ENCODE results near the gene TNNT3.

TNNT3 gene

DNA sequence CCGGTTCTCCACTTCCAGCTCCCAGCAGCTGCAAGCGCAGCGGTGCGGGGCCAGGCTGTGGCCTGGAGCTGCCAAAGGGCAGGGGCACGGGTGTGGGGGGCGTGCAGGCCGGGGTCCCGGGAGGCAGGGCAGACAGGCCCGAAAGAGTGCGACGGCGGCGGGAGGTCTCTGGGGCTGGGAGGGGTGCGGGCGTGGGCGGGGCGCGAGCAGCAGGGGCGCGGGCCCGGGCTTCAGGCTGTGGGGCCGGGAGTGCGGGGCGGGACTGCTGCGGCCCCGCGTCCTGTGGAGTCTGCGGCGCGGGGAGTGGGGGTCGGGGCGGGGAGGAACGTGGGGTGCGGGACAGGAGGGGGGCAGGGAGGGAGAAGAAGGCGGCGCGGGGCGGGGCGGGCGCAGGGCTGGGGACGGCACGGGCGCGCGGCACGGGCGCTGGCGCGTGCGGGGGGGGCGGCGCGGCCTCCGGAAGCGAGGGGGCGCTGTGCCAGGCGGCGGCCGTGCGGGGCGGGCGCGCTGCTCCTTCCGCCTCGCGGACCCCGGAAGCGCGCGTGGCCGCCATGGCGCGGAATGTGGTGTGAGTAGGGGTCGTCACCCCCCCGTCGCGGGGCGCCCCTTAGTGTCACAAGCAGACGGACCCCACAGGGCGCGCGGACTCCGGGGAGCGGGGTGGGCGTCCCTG, 27.4 kb downstream of the TNNT3 start, which contains the start of gene MRPL23:
Gene MRPL23 (plus strand): TSS at position 521 of the 673 bp plus-strand sequence. CDS start 31 bp downstream, at position 552.
- Histone ChIP-seq H3K9me3 (ENCODE audit: low read length) (no peaks in the 10 kb centered on the region), H3K36me3 (ENCODE audit: insufficient read depth, low read length) (no peaks in the 10 kb centered on the region), H3K4me3 (ENCODE audit: low read depth in 1 of 2, low read length in 2 of 2) (no peak within 1 kb of the TSS), H3K27ac (ENCODE audit: low read depth, low read length) (no peak within 1 kb of the TSS), H3K4me1 (ENCODE audit: insufficient read depth, low read length) (no peaks in the 10 kb centered on the region), H3K27me3 (ENCODE audit: control insufficient read depth in 1 of 2, insufficient read depth in 2 of 2, low read length in 2 of 2) (no peaks in the 10 kb centered on the region), H3K9ac (ENCODE audit: low read length) (no peak within 1 kb of the TSS)

DNA sequence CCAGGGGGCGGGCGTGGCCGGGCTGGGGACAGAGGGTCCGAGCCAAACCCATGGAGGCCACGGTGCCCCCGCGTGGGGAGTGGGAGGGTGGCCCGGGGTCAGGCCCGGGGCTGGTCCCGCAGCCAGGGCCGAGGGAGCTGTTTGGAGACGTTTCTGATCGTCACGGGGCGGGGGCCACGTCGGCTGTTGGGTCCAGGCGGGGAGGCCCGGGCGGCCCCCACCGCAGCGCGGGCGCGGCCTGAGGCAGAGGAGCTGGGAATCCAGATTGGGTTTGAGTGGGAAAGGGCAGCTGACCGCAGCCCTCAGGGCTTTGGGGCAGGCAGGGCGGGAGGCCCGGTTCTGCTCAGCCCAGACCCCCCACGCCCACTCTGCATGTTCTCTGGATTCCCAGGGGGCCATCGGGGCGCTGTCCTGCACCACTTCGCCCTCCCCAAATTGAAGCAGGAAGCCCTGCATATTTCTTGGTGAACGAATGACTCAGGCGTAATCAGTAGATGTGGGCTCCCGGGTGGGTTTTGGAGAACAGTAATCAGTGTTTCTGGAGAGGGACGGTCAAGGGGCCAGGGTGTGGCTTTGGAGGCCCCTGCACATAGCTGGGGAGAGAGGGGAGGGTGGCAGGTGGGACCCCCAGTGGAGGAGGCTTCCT, 28.2 kb downstream of the TNNT3 start:
- Histone ChIP-seq H3K27ac (ENCODE audit: low read depth, low read length) (no peak overlapping the region), H3K4me3 (ENCODE audit: low read depth in 1 of 2, low read length in 2 of 2) (no peak overlapping the region), H3K4me1 (ENCODE audit: insufficient read depth, low read length) (no peaks in the 10 kb centered on the region), H3K9ac (ENCODE audit: low read length) (no peak overlapping the region), H3K36me3 (ENCODE audit: insufficient read depth, low read length) (no peaks in the 10 kb centered on the region), H3K9me3 (ENCODE audit: low read length) (no peaks in the 10 kb centered on the region), H3K27me3 (ENCODE audit: control insufficient read depth in 1 of 2, insufficient read depth in 2 of 2, low read length in 2 of 2) (no peaks in the 10 kb centered on the region)

DNA sequence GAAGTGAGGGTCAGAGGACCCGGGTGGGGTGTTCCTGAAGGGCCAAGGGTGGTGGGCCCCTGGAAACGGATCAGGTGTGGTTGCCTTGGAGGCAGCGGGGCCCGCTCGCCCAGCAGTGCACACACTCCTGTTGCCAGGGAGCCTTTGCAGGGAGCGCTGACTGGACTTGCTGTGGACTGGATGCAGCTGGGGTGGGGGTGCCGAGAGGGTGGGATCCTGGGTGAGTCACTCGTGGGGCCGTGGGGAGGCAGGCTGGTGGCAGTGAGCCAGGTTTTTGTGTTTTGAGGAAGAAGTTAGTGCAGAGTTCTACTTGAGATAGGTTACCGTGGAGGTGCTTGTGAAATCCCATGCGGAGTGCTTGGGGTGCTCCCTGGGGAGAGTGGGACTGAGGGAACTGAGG, 28.9 kb downstream of the TNNT3 start:
- Histone ChIP-seq H3K9ac (ENCODE audit: low read length) (no peak overlapping the region), H3K27ac (ENCODE audit: low read depth, low read length) (no peak overlapping the region), H3K27me3 (ENCODE audit: control insufficient read depth in 1 of 2, insufficient read depth in 2 of 2, low read length in 2 of 2) (no peaks in the 10 kb centered on the region), H3K36me3 (ENCODE audit: insufficient read depth, low read length) (no peaks in the 10 kb centered on the region), H3K4me3 (ENCODE audit: low read depth in 1 of 2, low read length in 2 of 2) (no peak overlapping the region), H3K4me1 (ENCODE audit: insufficient read depth, low read length) (no peaks in the 10 kb centered on the region), H3K9me3 (ENCODE audit: low read length) (no peaks in the 10 kb centered on the region)

DNA sequence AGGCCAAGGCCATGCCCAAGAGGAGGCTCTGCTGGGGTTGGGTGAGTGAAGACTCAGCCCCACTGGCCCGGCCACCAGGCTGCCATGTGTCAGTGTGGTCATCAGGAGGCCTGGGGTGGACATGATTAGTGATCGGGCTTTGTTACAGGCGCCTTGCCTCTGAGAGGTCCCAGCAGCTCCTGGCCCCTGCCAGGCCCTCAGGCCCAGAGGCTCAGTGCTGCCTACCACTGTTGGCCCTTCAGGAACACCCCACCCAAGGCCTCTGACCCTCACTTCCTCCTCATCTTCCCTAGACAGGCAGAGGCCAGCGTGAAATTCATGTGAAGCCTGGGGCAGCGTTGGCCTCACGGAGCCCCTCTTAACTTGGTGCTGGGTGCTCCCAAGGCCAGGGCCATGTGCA, 29.8 kb downstream of the TNNT3 start:
- no peak overlapping the region for H3K4me3 ChIP-seq (ENCODE audit: low read depth in 1 of 2, low read length in 2 of 2)
- H3K9me3 ChIP-seq (ENCODE audit: low read length), result no peaks in the 10 kb centered on the region
- H3K4me1 ChIP-seq (ENCODE audit: insufficient read depth, low read length), result no peaks in the 10 kb centered on the region
- no peak overlapping the region for H3K9ac ChIP-seq (ENCODE audit: low read length)
- H3K36me3 ChIP-seq (ENCODE audit: insufficient read depth, low read length), result no peaks in the 10 kb centered on the region
- no peaks in the 10 kb centered on the region for H3K27me3 ChIP-seq (ENCODE audit: control insufficient read depth in 1 of 2, insufficient read depth in 2 of 2, low read length in 2 of 2)
- H3K27ac ChIP-seq (ENCODE audit: low read depth, low read length), result no peak overlapping the region

DNA sequence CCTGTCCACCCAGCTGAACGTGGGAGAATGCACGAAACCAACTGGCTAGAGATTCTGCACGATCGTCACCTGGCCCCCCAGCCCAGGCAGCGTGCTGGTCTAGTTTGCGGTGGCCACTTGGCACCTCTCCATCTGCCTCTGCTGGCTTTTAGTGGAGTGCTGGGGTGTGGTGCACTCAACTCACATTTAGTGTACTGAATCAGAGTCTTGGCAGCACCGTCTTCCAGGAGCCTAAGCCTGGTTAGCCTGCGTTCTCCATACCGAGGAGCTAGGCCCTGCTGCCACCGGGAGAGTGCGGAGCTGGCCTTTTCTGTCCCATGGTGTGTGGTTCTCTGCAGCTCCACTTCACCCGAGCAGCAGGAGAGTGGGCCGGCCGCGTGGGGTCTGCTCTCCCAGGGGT, 30.4 kb downstream of the TNNT3 start:
- Histone ChIP-seq H3K4me1 (ENCODE audit: insufficient read depth, low read length) (no peaks in the 10 kb centered on the region), H3K9me3 (ENCODE audit: low read length) (no peaks in the 10 kb centered on the region), H3K9ac (ENCODE audit: low read length) (no peak overlapping the region), H3K27me3 (ENCODE audit: control insufficient read depth in 1 of 2, insufficient read depth in 2 of 2, low read length in 2 of 2) (no peaks in the 10 kb centered on the region), H3K4me3 (ENCODE audit: low read depth in 1 of 2, low read length in 2 of 2) (no peak overlapping the region), H3K27ac (ENCODE audit: low read depth, low read length) (no peak overlapping the region), H3K36me3 (ENCODE audit: insufficient read depth, low read length) (no peaks in the 10 kb centered on the region)

DNA sequence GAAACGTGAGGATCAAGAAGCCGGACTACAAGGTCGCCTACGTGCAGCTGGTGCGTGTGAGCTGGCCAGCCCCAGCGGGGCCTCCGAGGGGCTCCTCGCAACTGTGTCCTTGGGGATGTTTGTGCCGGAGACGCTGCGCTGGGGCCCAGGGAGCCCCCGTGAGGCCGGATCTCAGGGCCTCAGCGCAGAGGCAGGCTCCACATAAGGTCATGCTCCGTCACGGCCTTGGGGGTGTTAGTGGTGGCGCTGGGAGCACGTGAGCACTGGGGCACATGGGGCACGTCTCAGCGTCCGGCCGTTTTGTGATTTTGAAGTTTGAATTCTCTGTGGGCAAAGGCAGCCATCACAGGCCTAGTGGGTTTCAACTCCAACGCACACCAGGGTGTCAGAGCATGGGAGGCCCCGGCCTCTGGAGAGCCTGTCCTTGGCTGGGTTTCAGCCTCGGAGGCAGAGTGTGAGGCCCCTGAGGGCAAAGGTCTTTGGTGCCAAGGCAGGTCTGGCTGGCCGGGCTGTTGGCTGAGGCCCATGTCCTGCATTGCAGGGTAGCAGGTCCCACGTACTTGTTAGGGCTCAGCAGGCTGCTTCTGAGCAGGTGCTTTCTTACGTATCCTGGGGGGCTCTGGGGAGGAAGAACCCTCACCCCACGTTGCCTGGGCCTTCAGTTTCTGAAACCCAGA, 33.4 kb downstream of the TNNT3 start:
- H3K36me3 ChIP-seq (ENCODE audit: insufficient read depth, low read length), result no peaks in the 10 kb centered on the region
- H3K9ac ChIP-seq (ENCODE audit: low read length), result no peak overlapping the region
- no peak overlapping the region for H3K4me3 ChIP-seq (ENCODE audit: low read depth in 1 of 2, low read length in 2 of 2)
- H3K4me1 ChIP-seq (ENCODE audit: insufficient read depth, low read length), result no peaks in the 10 kb centered on the region
- H3K27me3 ChIP-seq (ENCODE audit: control insufficient read depth in 1 of 2, insufficient read depth in 2 of 2, low read length in 2 of 2), result no peaks in the 10 kb centered on the region
- H3K9me3 ChIP-seq (ENCODE audit: low read length), result no peaks in the 10 kb centered on the region
- no peak overlapping the region for H3K27ac ChIP-seq (ENCODE audit: low read depth, low read length)

DNA sequence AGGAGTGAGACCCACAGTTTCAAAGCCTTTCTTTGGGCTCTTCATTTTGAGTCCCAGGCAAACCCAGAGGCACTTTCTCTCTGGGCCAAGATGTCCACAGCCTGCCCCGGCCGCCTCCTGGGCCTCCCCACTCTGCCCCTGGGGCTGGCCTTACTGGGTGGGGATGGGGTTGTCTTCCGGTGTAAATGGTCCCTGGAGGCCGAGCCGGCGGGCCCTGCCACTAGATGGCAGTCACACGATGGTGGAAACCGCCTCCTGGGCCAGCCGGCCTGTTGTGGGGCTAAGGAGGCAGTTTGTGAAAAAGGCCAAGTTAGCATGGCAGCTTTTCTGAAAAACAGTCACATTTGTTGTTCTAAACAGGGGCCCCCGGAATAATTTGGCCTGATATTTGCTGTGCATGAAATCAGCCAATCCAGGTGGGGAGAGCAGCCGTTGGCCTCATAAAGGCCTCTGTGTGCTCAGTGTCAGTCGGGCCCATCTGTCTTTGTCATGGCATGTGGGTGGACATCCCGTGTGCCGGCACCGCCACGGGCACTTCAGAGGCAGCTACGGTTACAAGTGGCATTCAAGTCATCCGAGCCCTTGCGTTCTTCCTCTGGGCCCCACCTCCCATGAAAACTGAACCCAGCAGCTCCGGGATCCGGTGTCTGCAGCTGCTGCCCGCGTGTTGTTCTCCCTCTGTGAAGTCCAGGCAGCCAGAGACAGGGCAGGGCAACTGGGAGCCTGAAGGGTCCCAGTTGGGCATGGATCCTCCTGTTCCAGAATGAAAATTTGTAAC, 34.2 kb downstream of the TNNT3 start:
- Histone ChIP-seq H3K9ac (ENCODE audit: low read length) (no peak overlapping the region), H3K27me3 (ENCODE audit: control insufficient read depth in 1 of 2, insufficient read depth in 2 of 2, low read length in 2 of 2) (no peaks in the 10 kb centered on the region), H3K4me3 (ENCODE audit: low read depth in 1 of 2, low read length in 2 of 2) (no peak overlapping the region), H3K36me3 (ENCODE audit: insufficient read depth, low read length) (no peaks in the 10 kb centered on the region), H3K9me3 (ENCODE audit: low read length) (no peaks in the 10 kb centered on the region), H3K4me1 (ENCODE audit: insufficient read depth, low read length) (no peaks in the 10 kb centered on the region), H3K27ac (ENCODE audit: low read depth, low read length) (no peak overlapping the region)

DNA sequence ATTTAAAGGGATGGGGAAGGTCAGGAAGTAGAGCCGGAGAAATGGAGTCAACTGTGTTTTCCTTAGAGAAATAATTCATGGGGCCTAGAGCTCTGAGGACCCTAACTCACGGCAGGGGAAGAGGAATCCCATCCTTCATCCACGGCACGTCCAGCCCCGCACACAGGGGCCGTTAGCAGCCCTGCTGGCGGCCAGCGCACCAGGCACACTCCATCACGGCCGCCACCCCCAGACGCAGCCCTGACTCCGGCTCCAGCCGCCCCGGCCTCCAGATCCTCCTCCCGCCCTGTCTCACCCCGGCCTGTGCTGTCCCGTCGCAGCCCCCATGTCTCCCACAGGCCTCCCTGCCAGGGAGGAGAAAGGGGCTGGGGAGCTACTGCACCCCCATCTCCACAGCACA, 38.9 kb downstream of the TNNT3 start:
- H3K36me3 ChIP-seq (ENCODE audit: insufficient read depth, low read length), result no peaks in the 10 kb centered on the region
- H3K9me3 ChIP-seq (ENCODE audit: low read length), result no peaks in the 10 kb centered on the region
- no peak overlapping the region for H3K4me3 ChIP-seq (ENCODE audit: low read depth in 1 of 2, low read length in 2 of 2)
- no peak overlapping the region for H3K27ac ChIP-seq (ENCODE audit: low read depth, low read length)
- H3K9ac ChIP-seq (ENCODE audit: low read length), result no peak overlapping the region
- H3K4me1 ChIP-seq (ENCODE audit: insufficient read depth, low read length), result no peaks in the 10 kb centered on the region
- no peaks in the 10 kb centered on the region for H3K27me3 ChIP-seq (ENCODE audit: control insufficient read depth in 1 of 2, insufficient read depth in 2 of 2, low read length in 2 of 2)

DNA sequence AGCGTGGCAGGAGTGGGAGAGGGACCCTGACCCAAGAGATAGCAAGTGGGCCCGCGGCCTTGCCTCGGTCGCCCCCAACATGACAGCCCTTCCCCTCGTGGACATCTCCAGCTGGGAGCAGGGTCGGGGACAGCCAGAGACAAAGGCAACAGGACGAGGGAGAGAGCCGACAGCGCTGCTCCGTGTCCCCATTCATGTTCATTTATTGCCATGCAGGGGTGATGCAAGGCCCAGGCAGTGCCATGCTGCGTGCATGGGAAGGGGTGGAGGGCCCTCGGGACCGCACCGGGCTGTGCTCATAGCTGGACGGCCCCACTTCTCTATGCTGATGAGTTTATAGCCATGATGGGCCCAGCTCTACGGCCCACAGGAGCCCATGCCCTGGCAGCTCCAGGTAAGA, 40.3 kb downstream of the TNNT3 start:
- H3K36me3 ChIP-seq (ENCODE audit: insufficient read depth, low read length), result no peaks in the 10 kb centered on the region
- no peaks in the 10 kb centered on the region for H3K4me1 ChIP-seq (ENCODE audit: insufficient read depth, low read length)
- no peak overlapping the region for H3K27ac ChIP-seq (ENCODE audit: low read depth, low read length)
- no peak overlapping the region for H3K9ac ChIP-seq (ENCODE audit: low read length)
- H3K27me3 ChIP-seq (ENCODE audit: control insufficient read depth in 1 of 2, insufficient read depth in 2 of 2, low read length in 2 of 2), result no peaks in the 10 kb centered on the region
- no peaks in the 10 kb centered on the region for H3K9me3 ChIP-seq (ENCODE audit: low read length)
- no peak overlapping the region for H3K4me3 ChIP-seq (ENCODE audit: low read depth in 1 of 2, low read length in 2 of 2)

DNA sequence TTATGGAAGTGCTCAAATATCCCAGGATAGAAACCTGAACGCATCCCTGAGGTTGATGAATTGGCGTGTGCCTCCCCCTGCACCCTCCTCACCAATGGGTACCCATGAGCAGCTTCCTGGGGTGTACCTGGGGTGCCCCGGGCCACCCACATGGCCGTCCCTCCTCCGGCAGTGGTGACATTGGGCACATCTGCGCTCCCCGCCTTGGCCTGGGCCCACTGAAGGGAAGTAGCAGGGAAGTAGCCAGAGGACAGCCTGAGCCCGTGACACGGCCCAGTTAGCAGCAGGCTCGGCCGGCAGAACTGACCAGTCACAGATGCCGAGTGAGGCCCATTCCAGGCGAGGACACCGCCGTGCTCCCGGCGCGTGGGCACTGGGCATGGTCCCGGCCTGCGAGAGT, 44.4 kb downstream of the TNNT3 start:
- no peak overlapping the region for H3K27ac ChIP-seq (ENCODE audit: low read depth, low read length)
- no peak overlapping the region for H3K9ac ChIP-seq (ENCODE audit: low read length)
- no peaks in the 10 kb centered on the region for H3K27me3 ChIP-seq (ENCODE audit: control insufficient read depth in 1 of 2, insufficient read depth in 2 of 2, low read length in 2 of 2)
- no peaks in the 10 kb centered on the region for H3K4me1 ChIP-seq (ENCODE audit: insufficient read depth, low read length)
- no peaks in the 10 kb centered on the region for H3K9me3 ChIP-seq (ENCODE audit: low read length)
- no peak overlapping the region for H3K4me3 ChIP-seq (ENCODE audit: low read depth in 1 of 2, low read length in 2 of 2)
- H3K36me3 ChIP-seq (ENCODE audit: insufficient read depth, low read length), result no peaks in the 10 kb centered on the region

DNA sequence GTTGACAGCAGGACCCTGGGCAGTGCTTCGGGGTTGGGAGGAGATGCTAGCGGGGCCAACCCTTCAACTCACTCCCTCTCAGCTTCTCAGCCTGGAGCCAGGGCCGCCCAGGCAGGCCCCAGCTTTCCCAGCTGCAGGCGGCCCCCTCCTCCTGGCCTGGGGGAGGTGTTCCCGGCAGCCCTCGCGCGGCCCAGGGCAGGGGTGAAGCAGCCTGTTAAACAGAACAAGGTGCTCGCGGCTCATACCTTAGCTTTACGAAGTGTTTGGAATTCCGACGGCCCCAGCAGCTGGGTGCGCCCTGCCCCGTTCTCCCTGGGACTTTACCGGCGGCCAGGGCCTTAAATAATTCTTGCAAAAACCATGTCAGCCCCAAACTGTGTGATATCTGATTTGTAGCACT, 44.8 kb downstream of the TNNT3 start:
- Histone ChIP-seq H3K4me3 (ENCODE audit: low read depth in 1 of 2, low read length in 2 of 2) (no peak overlapping the region), H3K27ac (ENCODE audit: low read depth, low read length) (no peak overlapping the region), H3K27me3 (ENCODE audit: control insufficient read depth in 1 of 2, insufficient read depth in 2 of 2, low read length in 2 of 2) (no peaks in the 10 kb centered on the region), H3K9me3 (ENCODE audit: low read length) (no peaks in the 10 kb centered on the region), H3K9ac (ENCODE audit: low read length) (no peak overlapping the region), H3K36me3 (ENCODE audit: insufficient read depth, low read length) (no peaks in the 10 kb centered on the region), H3K4me1 (ENCODE audit: insufficient read depth, low read length) (no peaks in the 10 kb centered on the region)

All from muscle layer of colon (tissue), 2 donors.